PC-3 (cell line): ENCODE measurements around the gene GMDS.

ENCODE experiments used
- EZH2phosphoT487 ChIP-seq: fragments of 300-600 bp; sonication (generic); IDR thresholded peaks from 2 replicates; pipeline ENCODE4 v1.6.1; 2018; ENCODE audit warnings: mild to moderate bottlenecking, antibody characterized with exemption, low read length, borderline replicate concordance
- TF ChIP-seq, protein P1 (sequence below): fragments of 300-600 bp; sonication (generic); conservative IDR thresholded peaks from 2 replicates; pipeline ENCODE4 v1.5.1; 2017; ENCODE audit warnings: antibody characterized with exemption, low read depth, mild to moderate bottlenecking, low read length

DNA sequence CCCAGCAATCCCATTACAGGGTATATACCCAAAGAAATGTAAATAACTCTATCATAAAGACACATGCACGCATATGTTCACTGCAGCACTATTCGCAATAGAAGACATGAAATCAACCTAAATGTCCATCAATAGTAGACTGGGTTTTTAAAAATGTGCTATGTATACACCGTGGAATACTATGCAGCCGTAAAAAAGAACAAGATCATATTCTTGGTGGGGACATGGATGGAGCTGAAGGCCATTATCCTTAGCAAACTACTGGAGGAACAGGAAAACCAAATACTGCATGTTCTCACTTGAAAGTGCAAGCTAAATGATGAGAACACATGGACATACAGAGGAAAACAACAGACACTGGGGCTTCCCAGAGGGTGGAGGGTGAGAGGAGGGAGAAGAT, 201.2 kb downstream of the GMDS start:
- TF ChIP-seq, protein P1, sequence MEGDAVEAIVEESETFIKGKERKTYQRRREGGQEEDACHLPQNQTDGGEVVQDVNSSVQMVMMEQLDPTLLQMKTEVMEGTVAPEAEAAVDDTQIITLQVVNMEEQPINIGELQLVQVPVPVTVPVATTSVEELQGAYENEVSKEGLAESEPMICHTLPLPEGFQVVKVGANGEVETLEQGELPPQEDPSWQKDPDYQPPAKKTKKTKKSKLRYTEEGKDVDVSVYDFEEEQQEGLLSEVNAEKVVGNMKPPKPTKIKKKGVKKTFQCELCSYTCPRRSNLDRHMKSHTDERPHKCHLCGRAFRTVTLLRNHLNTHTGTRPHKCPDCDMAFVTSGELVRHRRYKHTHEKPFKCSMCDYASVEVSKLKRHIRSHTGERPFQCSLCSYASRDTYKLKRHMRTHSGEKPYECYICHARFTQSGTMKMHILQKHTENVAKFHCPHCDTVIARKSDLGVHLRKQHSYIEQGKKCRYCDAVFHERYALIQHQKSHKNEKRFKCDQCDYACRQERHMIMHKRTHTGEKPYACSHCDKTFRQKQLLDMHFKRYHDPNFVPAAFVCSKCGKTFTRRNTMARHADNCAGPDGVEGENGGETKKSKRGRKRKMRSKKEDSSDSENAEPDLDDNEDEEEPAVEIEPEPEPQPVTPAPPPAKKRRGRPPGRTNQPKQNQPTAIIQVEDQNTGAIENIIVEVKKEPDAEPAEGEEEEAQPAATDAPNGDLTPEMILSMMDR = no peak
- TF ChIP-seq EZH2phosphoT487 = no peak
